Measurements from ENCODE around the gene CCDC192.

Gene CCDC192

DNA sequence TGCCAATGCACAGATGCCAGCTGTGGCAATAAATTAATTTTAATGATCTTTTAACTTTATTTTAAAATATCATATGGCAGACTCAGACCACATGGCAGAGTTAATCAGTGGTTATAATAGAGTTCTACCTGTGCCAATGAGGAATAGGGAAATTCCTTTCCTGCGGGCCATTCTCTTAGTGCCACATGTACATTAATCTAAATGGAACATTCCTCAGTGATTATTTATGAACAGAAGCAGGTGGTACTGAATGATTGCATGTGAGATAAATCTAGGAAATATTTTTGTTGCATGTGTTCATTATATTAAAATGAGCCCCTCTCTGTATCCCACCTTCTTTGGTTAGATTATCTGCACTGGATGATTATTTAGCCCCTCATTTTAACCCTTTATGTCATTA lies 102.3 kb downstream of the CCDC192 start:
- Histone ChIP-seq H4K20me1 (ENCODE audit: insufficient read depth) (no peaks in the 10 kb centered on the region), H3K4me1 (ENCODE audit: low read depth, poor library complexity, severe bottlenecking) (no peaks in the 10 kb centered on the region), H2AFZ (ENCODE audit: low read depth) (no peak overlapping the region), H3K27me3 (ENCODE audit: insufficient read depth, low read depth) (no peaks in the 10 kb centered on the region), H3K27ac (no peak overlapping the region), H3K79me2 (ENCODE audit: insufficient read depth, low read depth) (no peaks in the 10 kb centered on the region), H3K9ac (no peak overlapping the region), H3K4me3 (IDR thresholded peaks at IDR 0.05; ENCODE audit: insufficient read depth, low read depth, low read length) (no peak overlapping the region), H3K36me3 (ENCODE audit: insufficient read depth) (no peaks in the 10 kb centered on the region), H3K4me2 (no peak overlapping the region)
- TF ChIP-seq, protein P1, sequence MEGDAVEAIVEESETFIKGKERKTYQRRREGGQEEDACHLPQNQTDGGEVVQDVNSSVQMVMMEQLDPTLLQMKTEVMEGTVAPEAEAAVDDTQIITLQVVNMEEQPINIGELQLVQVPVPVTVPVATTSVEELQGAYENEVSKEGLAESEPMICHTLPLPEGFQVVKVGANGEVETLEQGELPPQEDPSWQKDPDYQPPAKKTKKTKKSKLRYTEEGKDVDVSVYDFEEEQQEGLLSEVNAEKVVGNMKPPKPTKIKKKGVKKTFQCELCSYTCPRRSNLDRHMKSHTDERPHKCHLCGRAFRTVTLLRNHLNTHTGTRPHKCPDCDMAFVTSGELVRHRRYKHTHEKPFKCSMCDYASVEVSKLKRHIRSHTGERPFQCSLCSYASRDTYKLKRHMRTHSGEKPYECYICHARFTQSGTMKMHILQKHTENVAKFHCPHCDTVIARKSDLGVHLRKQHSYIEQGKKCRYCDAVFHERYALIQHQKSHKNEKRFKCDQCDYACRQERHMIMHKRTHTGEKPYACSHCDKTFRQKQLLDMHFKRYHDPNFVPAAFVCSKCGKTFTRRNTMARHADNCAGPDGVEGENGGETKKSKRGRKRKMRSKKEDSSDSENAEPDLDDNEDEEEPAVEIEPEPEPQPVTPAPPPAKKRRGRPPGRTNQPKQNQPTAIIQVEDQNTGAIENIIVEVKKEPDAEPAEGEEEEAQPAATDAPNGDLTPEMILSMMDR (conservative IDR thresholded peaks at IDR 0.05; ENCODE audit: low read depth, low read length) = no peak

DNA sequence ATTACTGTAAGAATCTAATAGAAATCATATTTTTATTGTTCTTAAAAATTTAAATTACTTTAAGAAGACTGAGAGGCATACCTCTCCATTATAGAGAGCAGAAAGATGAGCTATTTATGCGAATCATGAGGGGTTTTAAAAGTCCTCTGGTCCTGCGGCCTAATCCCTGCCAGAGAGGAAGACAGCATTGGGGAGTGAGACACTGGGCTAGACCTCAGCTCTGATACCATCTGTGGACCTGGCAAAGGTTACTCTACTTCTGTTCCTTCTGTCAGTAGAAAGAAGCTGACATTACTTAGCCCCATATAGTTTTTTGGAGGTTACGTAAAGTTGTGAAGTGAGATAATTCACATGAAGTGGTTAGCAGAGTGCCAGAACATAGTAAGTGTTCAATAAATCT lies 103.6 kb downstream of the CCDC192 start:
- Histone ChIP-seq H3K27ac (no peak overlapping the region), H2AFZ (ENCODE audit: low read depth) (no peak overlapping the region), H3K4me1 (ENCODE audit: low read depth, poor library complexity, severe bottlenecking) (no peaks in the 10 kb centered on the region), H3K4me3 (IDR thresholded peaks at IDR 0.05; ENCODE audit: insufficient read depth, low read depth, low read length) (no peak overlapping the region), H3K36me3 (ENCODE audit: insufficient read depth) (no peaks in the 10 kb centered on the region), H3K79me2 (ENCODE audit: insufficient read depth, low read depth) (no peaks in the 10 kb centered on the region), H3K4me2 (no peak overlapping the region), H4K20me1 (ENCODE audit: insufficient read depth) (no peaks in the 10 kb centered on the region), H3K9ac (no peak overlapping the region), H3K27me3 (ENCODE audit: insufficient read depth, low read depth) (no peaks in the 10 kb centered on the region)
- TF ChIP-seq, protein P1 (conservative IDR thresholded peaks at IDR 0.05; ENCODE audit: low read depth, low read length) = no peak

DNA sequence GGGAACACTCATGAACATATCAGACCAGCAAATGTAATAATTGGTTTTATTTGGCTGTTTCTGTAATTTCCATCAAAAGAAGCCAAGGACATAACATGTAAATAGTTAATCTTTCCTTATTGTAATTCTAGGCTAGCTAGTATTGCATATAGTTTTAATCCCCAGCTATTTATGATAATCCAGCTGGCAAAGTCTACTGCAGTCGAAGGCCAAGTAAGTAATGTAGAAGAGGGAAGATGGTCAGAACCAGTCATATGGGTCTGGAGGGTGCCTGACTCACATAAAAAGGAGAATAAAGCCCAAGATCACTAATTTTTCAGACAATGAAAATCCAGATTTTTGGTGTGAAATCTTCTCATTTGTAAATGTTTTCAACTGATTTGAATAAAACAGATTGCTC lies 106.3 kb downstream of the CCDC192 start:
- Histone ChIP-seq H3K4me3 (IDR thresholded peaks at IDR 0.05; ENCODE audit: insufficient read depth, low read depth, low read length) (no peak overlapping the region), H3K9ac (no peak overlapping the region), H3K27me3 (ENCODE audit: insufficient read depth, low read depth) (no peaks in the 10 kb centered on the region), H3K4me2 (no peak overlapping the region), H3K36me3 (ENCODE audit: insufficient read depth) (no peaks in the 10 kb centered on the region), H3K27ac (no peak overlapping the region), H3K4me1 (ENCODE audit: low read depth, poor library complexity, severe bottlenecking) (no peaks in the 10 kb centered on the region), H2AFZ (ENCODE audit: low read depth) (no peak overlapping the region), H4K20me1 (ENCODE audit: insufficient read depth) (no peaks in the 10 kb centered on the region), H3K79me2 (ENCODE audit: insufficient read depth, low read depth) (no peaks in the 10 kb centered on the region)
- TF ChIP-seq, protein P1 (conservative IDR thresholded peaks at IDR 0.05; ENCODE audit: low read depth, low read length) = no peak

DNA sequence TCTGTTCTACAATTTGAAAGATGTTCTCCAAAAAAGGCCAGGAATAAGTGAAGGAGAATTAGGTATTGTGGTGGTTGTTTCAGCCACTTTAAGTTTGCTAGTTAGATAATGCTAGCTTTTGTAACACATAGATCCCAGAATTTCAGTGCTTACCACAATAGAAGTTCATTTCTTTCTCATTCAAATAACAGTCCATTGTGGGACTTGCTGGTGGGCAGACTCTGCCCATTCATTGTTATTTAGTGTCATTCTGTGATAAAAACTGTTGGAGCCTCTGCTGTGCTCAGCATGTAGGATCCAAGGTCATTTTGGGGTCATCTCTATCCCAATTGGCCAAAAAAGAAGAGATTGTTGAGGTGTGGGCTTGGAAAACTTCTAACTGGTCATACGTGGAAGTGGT lies 106.8 kb downstream of the CCDC192 start:
- no peak overlapping the region for H3K27ac ChIP-seq

More for the DNA sequence above, 106.8 kb downstream of the CCDC192 start:
- TF ChIP-seq, protein P1 (conservative IDR thresholded peaks at IDR 0.05; ENCODE audit: low read depth, low read length) = no peak
- H3K4me1 ChIP-seq (ENCODE audit: low read depth, poor library complexity, severe bottlenecking) = no peaks in the 10 kb centered on the region
- no peak overlapping the region for H3K4me3 ChIP-seq (IDR thresholded peaks at IDR 0.05; ENCODE audit: insufficient read depth, low read depth, low read length)
- H3K36me3 ChIP-seq (ENCODE audit: insufficient read depth) = no peaks in the 10 kb centered on the region
- H4K20me1 ChIP-seq (ENCODE audit: insufficient read depth) = no peaks in the 10 kb centered on the region
- no peaks in the 10 kb centered on the region for H3K79me2 ChIP-seq (ENCODE audit: insufficient read depth, low read depth)
- H3K4me2 ChIP-seq = no peak overlapping the region
- H3K9ac ChIP-seq = no peak overlapping the region
- H2AFZ ChIP-seq (ENCODE audit: low read depth) = no peak overlapping the region
- no peaks in the 10 kb centered on the region for H3K27me3 ChIP-seq (ENCODE audit: insufficient read depth, low read depth)

Measured in KMS-11 (cell line).